Progenitor cell of endocrine pancreas (in vitro differentiated cells): ENCODE measurements around the gene SKIC8. TPM values are rescaled to one million over a fixed set of nuclear protein-coding genes. Genes with fewer than 3 reads are reported as not detected.

Experiments
- DNase-seq: peaks from one replicate; pipeline ENCODE4 v3.0.0; 2021; ENCODE audit warnings: low spot score; ENCODE audit not compliant: unreplicated experiment
- H3K27ac Mint-ChIP-seq: 2 replicates; pipeline ENCODE4 v1.8.0; 2021; ENCODE audit warnings: mild to moderate bottlenecking, moderate library complexity, mixed read lengths
- H3K27me3 Mint-ChIP-seq: 2 replicates; pipeline ENCODE4 v1.8.0; 2021; ENCODE audit warnings: mixed read lengths
- H3K36me3 Mint-ChIP-seq: 2 replicates; pipeline ENCODE4 v1.8.0; 2022; ENCODE audit warnings: mixed read lengths; ENCODE audit not compliant: insufficient read depth
- H3K4me1 Mint-ChIP-seq: 2 replicates; pipeline ENCODE4 v1.8.0; 2021; ENCODE audit warnings: low read depth, mixed read lengths
- H3K4me3 Mint-ChIP-seq: 2 replicates; pipeline ENCODE4 v1.8.0; 2021; ENCODE audit warnings: low read depth, mild to moderate bottlenecking, moderate library complexity, mixed read lengths
- H3K9me3 Mint-ChIP-seq: 2 replicates; pipeline ENCODE4 v1.8.0; 2021; ENCODE audit warnings: low read depth, mixed read lengths
- CTCF ChIP-seq: fragments of 200-600 bp; sonication (generic); IDR thresholded peaks from one replicate; pipeline ENCODE4 v1.5.0; 2021; ENCODE audit warnings: antibody characterized with exemption, mild to moderate bottlenecking; ENCODE audit not compliant: unreplicated experiment
- long read RNA-seq: library from polyadenylated mRNA; unstranded; transcript quantifications from one replicate; pipeline ENCODE4 v2.0.0, GENCODE V29; 2020
- total RNA-seq: library from RNA; stranded (reverse); gene quantifications from 2 replicates; pipeline ENCODE4 v1.2.1, GENCODE V29; 2021

The SKIC8 gene
- total RNA-seq: 46.1 and 51.4 TPM in 2 replicates
- long read RNA-seq, transcript WDR61-201 (11 exons, 1,387 nt): major isoform, 86 of 117 reads
- long read RNA-seq, partial matches to known transcripts: 3 of 117 reads
- long read RNA-seq, other reads (novel, unspliced or antisense): 23 of 117 reads

- Mint-ChIP-seq H3K36me3 (no peaks in the 10 kb centered on the region), H3K27ac (peak within 1 kb of the TSS; percentile 97), H3K4me3 (peak within 1 kb of the TSS; percentile 97), H3K4me1 (peaks cover 10% of the 10 kb centered on the region), H3K9me3 (no peaks in the 10 kb centered on the region), H3K27me3 (peaks cover 19% of the 10 kb centered on the region)
- peak; percentile 85 for DNase-seq
- TF ChIP-seq CTCF: no peak
These were observed at the start of gene SKIC8 for GRCh38 chr15:78299101-78299930. Gene SKIC8, minus strand, starts transcription at chr15:78299609. Its CDS starts 3,923 bp downstream, at chr15:78295686.

DNA sequence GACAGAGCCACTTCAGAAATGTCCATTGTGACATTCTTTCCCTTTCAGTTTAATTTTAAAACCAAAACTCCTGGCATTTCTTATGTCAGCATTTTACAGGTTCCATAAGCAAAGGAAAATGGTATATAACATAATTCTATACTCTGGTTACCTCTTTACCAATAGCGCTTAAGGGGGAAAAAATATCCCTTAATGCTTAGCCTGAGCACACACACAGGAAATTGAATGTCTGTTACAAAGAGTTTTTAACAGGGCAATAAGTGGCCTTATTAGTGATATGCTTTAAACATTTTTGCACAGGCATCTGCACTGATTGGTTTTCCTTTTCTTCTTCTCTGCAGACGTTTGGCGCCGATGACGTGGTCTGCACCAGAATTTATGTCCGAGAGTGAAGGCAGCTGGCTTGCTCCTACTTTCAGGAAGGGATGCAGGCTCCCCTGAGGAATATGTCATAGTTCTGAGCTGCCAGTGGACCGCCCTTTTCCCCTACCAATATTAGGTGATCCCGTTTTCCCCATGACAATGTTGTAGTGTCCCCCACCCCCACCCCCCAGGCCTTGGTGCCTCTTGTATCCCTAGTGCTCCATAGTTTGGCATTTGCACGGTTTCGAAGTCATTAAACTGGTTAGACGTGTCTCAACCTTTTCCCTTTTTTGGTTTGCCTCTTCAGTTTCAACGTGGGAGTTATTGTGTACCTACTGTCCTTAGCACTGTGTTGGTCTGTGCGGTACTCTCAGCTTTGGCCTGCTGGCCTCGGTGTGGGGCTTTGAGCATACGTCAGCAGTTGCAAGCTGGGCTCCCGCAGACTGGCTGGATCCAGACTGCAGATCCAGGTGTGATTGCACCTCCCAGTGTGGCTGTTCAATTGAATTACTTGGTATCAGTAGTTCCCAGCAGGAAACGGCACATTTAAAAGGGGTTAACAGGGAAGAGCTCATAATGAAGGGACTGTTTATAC lies 48.5 kb upstream of the SKIC8 start:
- no peak overlapping the region for H3K4me3 Mint-ChIP-seq
- no peaks in the 10 kb centered on the region for H3K9me3 Mint-ChIP-seq
- H3K27me3 Mint-ChIP-seq: peaks cover 37% of the 10 kb centered on the region
- no peak for DNase-seq
- no peak overlapping the region for H3K27ac Mint-ChIP-seq
- TF ChIP-seq CTCF: no peak
- H3K36me3 Mint-ChIP-seq: no peaks in the 10 kb centered on the region
- peaks cover 2% of the 10 kb centered on the region for H3K4me1 Mint-ChIP-seq

GRCh38 chr15:78345396-78346125 lies 46.2 kb upstream of the SKIC8 start:
- Mint-ChIP-seq H3K4me1 (peaks cover 4% of the 10 kb centered on the region), H3K9me3 (no peaks in the 10 kb centered on the region), H3K4me3 (no peak overlapping the region), H3K27ac (no peak overlapping the region), H3K36me3 (no peaks in the 10 kb centered on the region), H3K27me3 (peaks cover 60% of the 10 kb centered on the region)
- TF ChIP-seq CTCF: no peak
- DNase-seq: no peak

DNA sequence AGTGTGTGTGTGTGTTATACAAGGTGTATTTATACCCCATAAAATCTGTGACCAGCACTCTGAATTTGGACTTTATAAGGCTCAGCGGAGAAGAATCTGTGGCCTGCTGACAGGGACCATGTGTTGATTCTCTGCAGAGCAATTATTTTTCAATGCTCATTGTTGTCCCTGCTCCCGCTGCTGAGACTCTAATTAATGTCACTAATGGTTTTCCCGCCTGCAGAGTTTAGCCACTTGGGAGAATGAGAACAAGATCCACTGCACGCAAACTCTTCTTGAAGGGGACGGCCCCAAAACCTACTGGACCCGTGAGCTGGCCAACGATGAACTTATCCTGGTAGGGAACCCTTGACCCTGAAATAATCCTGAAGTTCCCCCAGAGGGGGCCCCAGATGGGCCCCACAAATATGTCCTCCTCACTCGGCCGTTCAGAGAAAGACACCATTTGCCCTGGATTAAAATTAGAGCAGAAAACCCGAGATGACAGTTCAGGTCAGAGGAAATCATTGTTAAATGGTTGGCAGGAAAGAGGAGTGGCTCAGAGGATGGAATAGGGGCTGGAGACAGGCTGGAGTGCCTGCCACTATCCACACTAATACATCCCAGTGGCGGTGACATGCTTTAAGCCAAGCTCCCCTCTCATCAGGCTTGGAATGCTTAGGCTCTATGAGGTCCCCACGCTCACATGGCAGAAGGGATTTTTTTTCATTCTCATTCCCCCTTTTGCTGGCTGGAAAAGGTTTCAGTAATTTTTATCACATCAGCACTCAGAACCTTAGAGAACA lies 44.1 kb upstream of the SKIC8 start:
- no peak overlapping the region for H3K27ac Mint-ChIP-seq
- no peak for TF ChIP-seq CTCF
- peaks cover 4% of the 10 kb centered on the region for H3K4me1 Mint-ChIP-seq
- peaks cover 79% of the 10 kb centered on the region for H3K27me3 Mint-ChIP-seq
- no peak for DNase-seq
- no peaks in the 10 kb centered on the region for H3K36me3 Mint-ChIP-seq
- no peak overlapping the region for H3K4me3 Mint-ChIP-seq
- H3K9me3 Mint-ChIP-seq: no peaks in the 10 kb centered on the region
